ENCODE data around the gene LPP. TPM values are rescaled to one million over a fixed set of nuclear protein-coding genes. Genes with fewer than 3 reads are reported as not detected.

LPP gene
- total RNA-seq, 1 experiment from 2014 or later = 20.4 TPM

DNA sequence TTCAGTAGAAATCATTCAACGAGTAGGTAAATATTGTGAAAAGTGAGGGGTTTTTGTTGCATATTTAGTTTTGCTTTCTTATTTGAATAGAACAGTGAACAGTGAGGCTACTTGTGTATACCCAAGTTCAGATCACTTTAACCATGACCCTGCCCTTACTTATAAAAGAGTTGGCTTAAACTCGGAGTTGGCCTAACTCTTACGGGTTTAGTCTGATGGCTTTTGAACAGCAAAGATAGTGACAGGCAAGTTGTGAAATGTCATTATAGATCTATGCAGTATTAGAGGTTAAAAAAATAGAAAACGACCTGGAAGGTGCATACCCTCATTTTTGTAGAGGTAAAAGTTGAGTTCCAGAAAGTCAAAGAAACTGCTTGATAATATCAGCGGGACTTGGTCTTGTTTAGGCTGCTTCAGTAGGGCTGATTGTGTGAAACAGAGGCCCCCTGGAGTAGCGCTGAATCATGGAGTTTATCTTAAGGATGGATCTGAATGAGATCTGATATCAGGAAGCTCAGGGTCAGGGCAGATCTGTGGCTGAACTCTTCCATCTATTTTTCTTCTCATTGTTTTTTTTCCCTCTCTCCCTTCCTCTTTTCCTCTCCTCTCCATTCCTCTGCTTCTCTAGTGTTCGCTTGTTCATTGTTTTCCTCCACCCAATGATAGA lies 359.8 kb downstream of the LPP start:
- no TSS peak for BruUV-seq (replicated peaks)
- CTCF ChIA-PET = no interaction called here
- no peak overlapping the region for H3K4me3 ChIP-seq (ENCODE audit: low read length)
- H2AFZ ChIP-seq (ENCODE audit: low read length) = no peak overlapping the region
- no peaks in the 10 kb centered on the region for H3K36me3 ChIP-seq (ENCODE audit: low read depth, low read length)
- H3K9me3 ChIP-seq (ENCODE audit: low read length) = no peaks in the 10 kb centered on the region
- no peak overlapping the region for H3K27ac ChIP-seq (ENCODE audit: low read length)
- no peak overlapping the region for H3K9ac ChIP-seq (ENCODE audit: low read length)
- POLR2A ChIA-PET (ENCODE audit: unreplicated experiment) = no interaction called here
- H3K27me3 ChIP-seq (ENCODE audit: low read length) = no peaks in the 10 kb centered on the region
- H3K4me2 ChIP-seq (ENCODE audit: low read length) = no peak overlapping the region
- TF ChIP-seq, protein P1, sequence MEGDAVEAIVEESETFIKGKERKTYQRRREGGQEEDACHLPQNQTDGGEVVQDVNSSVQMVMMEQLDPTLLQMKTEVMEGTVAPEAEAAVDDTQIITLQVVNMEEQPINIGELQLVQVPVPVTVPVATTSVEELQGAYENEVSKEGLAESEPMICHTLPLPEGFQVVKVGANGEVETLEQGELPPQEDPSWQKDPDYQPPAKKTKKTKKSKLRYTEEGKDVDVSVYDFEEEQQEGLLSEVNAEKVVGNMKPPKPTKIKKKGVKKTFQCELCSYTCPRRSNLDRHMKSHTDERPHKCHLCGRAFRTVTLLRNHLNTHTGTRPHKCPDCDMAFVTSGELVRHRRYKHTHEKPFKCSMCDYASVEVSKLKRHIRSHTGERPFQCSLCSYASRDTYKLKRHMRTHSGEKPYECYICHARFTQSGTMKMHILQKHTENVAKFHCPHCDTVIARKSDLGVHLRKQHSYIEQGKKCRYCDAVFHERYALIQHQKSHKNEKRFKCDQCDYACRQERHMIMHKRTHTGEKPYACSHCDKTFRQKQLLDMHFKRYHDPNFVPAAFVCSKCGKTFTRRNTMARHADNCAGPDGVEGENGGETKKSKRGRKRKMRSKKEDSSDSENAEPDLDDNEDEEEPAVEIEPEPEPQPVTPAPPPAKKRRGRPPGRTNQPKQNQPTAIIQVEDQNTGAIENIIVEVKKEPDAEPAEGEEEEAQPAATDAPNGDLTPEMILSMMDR (conservative IDR thresholded peaks at IDR 0.05; ENCODE audit: low read depth, low read length) = no peak
- TF ChIP-seq EZH2phosphoT487 (IDR thresholded peaks at IDR 0.05; ENCODE audit: borderline replicate concordance, low read length) = no peak
- no peak for TF ChIP-seq EZH2 (IDR thresholded peaks at IDR 0.05; ENCODE audit: low read length, unreplicated experiment)
- H4K20me1 ChIP-seq (ENCODE audit: low read length) = no peaks in the 10 kb centered on the region
- peaks cover 9% of the 10 kb centered on the region for H3K4me1 ChIP-seq (ENCODE audit: insufficient read depth, low read length)
- H3K79me2 ChIP-seq (ENCODE audit: low read length) = no peaks in the 10 kb centered on the region
- DNase-seq (no peak), ATAC-seq (no peak)
- intact Hi-C loops (cut with micrococcal nuclease) = no loop called here
- H3K9me2 ChIP-seq (replicated peaks; ENCODE audit: low read length) = no peaks in the 10 kb centered on the region
- no peaks in the 10 kb centered on the region for H3F3A ChIP-seq (ENCODE audit: low read length, unreplicated experiment)

DNA sequence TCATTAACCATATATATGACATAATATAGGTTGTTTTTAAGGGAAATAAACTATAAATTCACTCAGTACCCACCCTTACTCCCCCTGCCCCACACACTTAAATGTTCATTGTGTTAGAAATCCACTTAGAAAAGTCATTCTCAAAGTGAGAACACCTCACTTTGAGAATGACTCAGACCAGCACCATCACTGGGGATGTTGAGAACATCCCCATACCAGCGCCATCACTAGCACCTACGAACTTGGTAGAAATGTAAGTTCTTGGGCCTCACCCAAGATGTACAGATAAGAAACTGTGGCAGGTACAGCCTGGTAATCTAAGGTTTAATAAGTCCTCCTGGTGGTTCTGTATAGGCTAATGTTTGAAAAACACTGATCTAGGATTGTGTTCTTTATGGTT lies 362.6 kb downstream of the LPP start:
- no peak overlapping the region for H3K4me3 ChIP-seq (ENCODE audit: low read length)
- H3K27me3 ChIP-seq (ENCODE audit: low read length) = no peaks in the 10 kb centered on the region
- no peaks in the 10 kb centered on the region for H4K20me1 ChIP-seq (ENCODE audit: low read length)
- H3K9me3 ChIP-seq (ENCODE audit: low read length) = no peaks in the 10 kb centered on the region
- no peaks in the 10 kb centered on the region for H3F3A ChIP-seq (ENCODE audit: low read length, unreplicated experiment)
- H3K4me1 ChIP-seq (ENCODE audit: insufficient read depth, low read length) = no peaks in the 10 kb centered on the region
- intact Hi-C loops (cut with micrococcal nuclease) = no loop called here
- H3K79me2 ChIP-seq (ENCODE audit: low read length) = no peaks in the 10 kb centered on the region
- CTCF ChIA-PET = no interaction called here
- H3K9me2 ChIP-seq (replicated peaks; ENCODE audit: low read length) = no peaks in the 10 kb centered on the region
- H3K27ac ChIP-seq (ENCODE audit: low read length) = no peak overlapping the region
- no TSS peak for BruUV-seq (replicated peaks)
- TF ChIP-seq, protein P1 (conservative IDR thresholded peaks at IDR 0.05; ENCODE audit: low read depth, low read length) = no peak
- TF ChIP-seq EZH2 (IDR thresholded peaks at IDR 0.05; ENCODE audit: low read length, unreplicated experiment) (no peak), EZH2phosphoT487 (IDR thresholded peaks at IDR 0.05; ENCODE audit: borderline replicate concordance, low read length) (no peak)
- H2AFZ ChIP-seq (ENCODE audit: low read length) = no peak overlapping the region
- no peak overlapping the region for H3K9ac ChIP-seq (ENCODE audit: low read length)
- POLR2A ChIA-PET (ENCODE audit: unreplicated experiment) = interaction anchor here (0.6 kb wide), 1 partner anchor 27 kb away, joined by 4 read pairs; no protein-coding TSS in a partner anchor
- no peaks in the 10 kb centered on the region for H3K36me3 ChIP-seq (ENCODE audit: low read depth, low read length)
- DNase-seq (no peak), ATAC-seq (no peak)
- H3K4me2 ChIP-seq (ENCODE audit: low read length) = no peak overlapping the region

DNA sequence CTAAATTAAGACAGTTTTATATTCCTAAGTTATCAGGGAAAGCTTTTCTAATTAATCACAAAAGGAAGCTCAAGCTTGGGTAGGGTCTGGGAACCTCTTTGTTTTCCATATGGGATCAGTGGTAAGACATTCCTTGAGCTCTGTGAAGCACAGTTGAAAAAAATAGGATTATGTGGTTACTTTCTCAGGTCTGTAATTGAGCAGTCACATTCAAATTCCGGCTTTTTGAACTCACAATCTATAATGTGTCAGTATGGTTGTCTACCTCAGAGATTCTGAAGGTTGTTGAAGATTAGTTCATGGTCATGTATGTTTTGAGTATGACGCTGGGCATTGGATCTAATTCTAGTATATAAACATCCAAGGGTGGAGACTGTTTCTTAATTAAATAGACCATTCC lies 364.5 kb downstream of the LPP start:
- POLR2A ChIA-PET (ENCODE audit: unreplicated experiment) = no interaction called here
- TF ChIP-seq, protein P1 (conservative IDR thresholded peaks at IDR 0.05; ENCODE audit: low read depth, low read length) = no peak
- no peak for TF ChIP-seq EZH2 (IDR thresholded peaks at IDR 0.05; ENCODE audit: low read length, unreplicated experiment)
- TF ChIP-seq EZH2phosphoT487 (IDR thresholded peaks at IDR 0.05; ENCODE audit: borderline replicate concordance, low read length) = no peak
- Histone ChIP-seq H3K27me3 (ENCODE audit: low read length) (no peaks in the 10 kb centered on the region), H3K4me3 (ENCODE audit: low read length) (no peak overlapping the region), H3K36me3 (ENCODE audit: low read depth, low read length) (no peaks in the 10 kb centered on the region), H3K9me3 (ENCODE audit: low read length) (no peaks in the 10 kb centered on the region), H2AFZ (ENCODE audit: low read length) (no peak overlapping the region), H3K9ac (ENCODE audit: low read length) (no peak overlapping the region), H3K27ac (ENCODE audit: low read length) (no peak overlapping the region), H3K4me1 (ENCODE audit: insufficient read depth, low read length) (no peaks in the 10 kb centered on the region), H3K9me2 (replicated peaks; ENCODE audit: low read length) (no peaks in the 10 kb centered on the region), H3K79me2 (ENCODE audit: low read length) (no peaks in the 10 kb centered on the region), H4K20me1 (ENCODE audit: low read length) (no peaks in the 10 kb centered on the region), H3K4me2 (ENCODE audit: low read length) (no peak overlapping the region), H3F3A (ENCODE audit: low read length, unreplicated experiment) (no peaks in the 10 kb centered on the region)
- ATAC-seq (no peak), DNase-seq (no peak)
- no TSS peak for BruUV-seq (replicated peaks)
- CTCF ChIA-PET = no interaction called here
- intact Hi-C loops (cut with micrococcal nuclease) = no loop called here

All from PC-3 (cell line).